ENCODE results near the gene LCOR. TPM values are rescaled to one million over a fixed set of nuclear protein-coding genes. Genes with fewer than 3 reads are reported as not detected.

Gene LCOR
- total and polyA plus RNA-seq, 2 of the 13 experiments (the other 11 are each of a cell fraction or from before 2014, with no cell fraction given): 12.4 to 23.7 TPM

- no peak for TF ChIP-seq NONO (IDR thresholded peaks at IDR 0.05)
- 0 out of 2 replicates have a peak, but pooled peaks have one; percentile 6 for TF ChIP-seq NONO (CRISPR knock-in tag; conservative IDR thresholded peaks at IDR 0.05)
- TF ChIP-seq ZNF12 (CRISPR knock-in tag; IDR thresholded peaks at IDR 0.05): peak; percentile 95
- TF ChIP-seq, protein P1, sequence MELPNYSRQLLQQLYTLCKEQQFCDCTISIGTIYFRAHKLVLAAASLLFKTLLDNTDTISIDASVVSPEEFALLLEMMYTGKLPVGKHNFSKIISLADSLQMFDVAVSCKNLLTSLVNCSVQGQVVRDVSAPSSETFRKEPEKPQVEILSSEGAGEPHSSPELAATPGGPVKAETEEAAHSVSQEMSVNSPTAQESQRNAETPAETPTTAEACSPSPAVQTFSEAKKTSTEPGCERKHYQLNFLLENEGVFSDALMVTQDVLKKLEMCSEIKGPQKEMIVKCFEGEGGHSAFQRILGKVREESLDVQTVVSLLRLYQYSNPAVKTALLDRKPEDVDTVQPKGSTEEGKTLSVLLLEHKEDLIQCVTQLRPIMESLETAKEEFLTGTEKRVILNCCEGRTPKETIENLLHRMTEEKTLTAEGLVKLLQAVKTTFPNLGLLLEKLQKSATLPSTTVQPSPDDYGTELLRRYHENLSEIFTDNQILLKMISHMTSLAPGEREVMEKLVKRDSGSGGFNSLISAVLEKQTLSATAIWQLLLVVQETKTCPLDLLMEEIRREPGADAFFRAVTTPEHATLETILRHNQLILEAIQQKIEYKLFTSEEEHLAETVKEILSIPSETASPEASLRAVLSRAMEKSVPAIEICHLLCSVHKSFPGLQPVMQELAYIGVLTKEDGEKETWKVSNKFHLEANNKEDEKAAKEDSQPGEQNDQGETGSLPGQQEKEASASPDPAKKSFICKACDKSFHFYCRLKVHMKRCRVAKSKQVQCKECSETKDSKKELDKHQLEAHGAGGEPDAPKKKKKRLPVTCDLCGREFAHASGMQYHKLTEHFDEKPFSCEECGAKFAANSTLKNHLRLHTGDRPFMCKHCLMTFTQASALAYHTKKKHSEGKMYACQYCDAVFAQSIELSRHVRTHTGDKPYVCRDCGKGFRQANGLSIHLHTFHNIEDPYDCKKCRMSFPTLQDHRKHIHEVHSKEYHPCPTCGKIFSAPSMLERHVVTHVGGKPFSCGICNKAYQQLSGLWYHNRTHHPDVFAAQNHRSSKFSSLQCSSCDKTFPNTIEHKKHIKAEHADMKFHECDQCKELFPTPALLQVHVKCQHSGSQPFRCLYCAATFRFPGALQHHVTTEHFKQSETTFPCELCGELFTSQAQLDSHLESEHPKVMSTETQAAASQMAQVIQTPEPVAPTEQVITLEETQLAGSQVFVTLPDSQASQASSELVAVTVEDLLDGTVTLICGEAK (IDR thresholded peaks at IDR 0.05): no peak
- TF ChIP-seq, protein P1 (CRISPR knock-in tag; IDR thresholded peaks at IDR 0.05): 0 out of 2 replicates have a peak, but pooled peaks have one; percentile 15
- peak; percentile 82 for TF ChIP-seq MAZ (IDR thresholded peaks at IDR 0.05; ENCODE audit: borderline replicate concordance, low read depth, low read length)
- TF ChIP-seq MAZ (CRISPR knock-in tag; IDR thresholded peaks at IDR 0.05; ENCODE audit: low read depth): no peak
- TF ChIP-seq, protein P2, sequence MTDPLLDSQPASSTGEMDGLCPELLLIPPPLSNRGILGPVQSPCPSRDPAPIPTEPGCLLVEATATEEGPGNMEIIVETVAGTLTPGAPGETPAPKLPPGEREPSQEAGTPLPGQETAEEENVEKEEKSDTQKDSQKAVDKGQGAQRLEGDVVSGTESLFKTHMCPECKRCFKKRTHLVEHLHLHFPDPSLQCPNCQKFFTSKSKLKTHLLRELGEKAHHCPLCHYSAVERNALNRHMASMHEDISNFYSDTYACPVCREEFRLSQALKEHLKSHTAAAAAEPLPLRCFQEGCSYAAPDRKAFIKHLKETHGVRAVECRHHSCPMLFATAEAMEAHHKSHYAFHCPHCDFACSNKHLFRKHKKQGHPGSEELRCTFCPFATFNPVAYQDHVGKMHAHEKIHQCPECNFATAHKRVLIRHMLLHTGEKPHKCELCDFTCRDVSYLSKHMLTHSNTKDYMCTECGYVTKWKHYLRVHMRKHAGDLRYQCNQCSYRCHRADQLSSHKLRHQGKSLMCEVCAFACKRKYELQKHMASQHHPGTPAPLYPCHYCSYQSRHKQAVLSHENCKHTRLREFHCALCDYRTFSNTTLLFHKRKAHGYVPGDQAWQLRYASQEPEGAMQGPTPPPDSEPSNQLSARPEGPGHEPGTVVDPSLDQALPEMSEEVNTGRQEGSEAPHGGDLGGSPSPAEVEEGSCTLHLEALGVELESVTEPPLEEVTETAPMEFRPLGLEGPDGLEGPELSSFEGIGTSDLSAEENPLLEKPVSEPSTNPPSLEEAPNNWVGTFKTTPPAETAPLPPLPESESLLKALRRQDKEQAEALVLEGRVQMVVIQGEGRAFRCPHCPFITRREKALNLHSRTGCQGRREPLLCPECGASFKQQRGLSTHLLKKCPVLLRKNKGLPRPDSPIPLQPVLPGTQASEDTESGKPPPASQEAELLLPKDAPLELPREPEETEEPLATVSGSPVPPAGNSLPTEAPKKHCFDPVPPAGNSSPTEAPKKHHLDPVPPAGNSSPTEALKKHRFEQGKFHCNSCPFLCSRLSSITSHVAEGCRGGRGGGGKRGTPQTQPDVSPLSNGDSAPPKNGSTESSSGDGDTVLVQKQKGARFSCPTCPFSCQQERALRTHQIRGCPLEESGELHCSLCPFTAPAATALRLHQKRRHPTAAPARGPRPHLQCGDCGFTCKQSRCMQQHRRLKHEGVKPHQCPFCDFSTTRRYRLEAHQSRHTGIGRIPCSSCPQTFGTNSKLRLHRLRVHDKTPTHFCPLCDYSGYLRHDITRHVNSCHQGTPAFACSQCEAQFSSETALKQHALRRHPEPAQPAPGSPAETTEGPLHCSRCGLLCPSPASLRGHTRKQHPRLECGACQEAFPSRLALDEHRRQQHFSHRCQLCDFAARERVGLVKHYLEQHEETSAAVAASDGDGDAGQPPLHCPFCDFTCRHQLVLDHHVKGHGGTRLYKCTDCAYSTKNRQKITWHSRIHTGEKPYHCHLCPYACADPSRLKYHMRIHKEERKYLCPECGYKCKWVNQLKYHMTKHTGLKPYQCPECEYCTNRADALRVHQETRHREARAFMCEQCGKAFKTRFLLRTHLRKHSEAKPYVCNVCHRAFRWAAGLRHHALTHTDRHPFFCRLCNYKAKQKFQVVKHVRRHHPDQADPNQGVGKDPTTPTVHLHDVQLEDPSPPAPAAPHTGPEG (CRISPR knock-in tag; IDR thresholded peaks at IDR 0.05): peak; percentile 95
- no peak for TF ChIP-seq DMTF1 (CRISPR knock-in tag; IDR thresholded peaks at IDR 0.05)
- peak; percentile 70 for TF ChIP-seq POLR2AphosphoS5 (IDR thresholded peaks at IDR 0.05; ENCODE audit: low read depth, low read length)
- TF ChIP-seq ARID2 (CRISPR knock-in tag; IDR thresholded peaks at IDR 0.05; ENCODE audit: borderline replicate concordance): no peak
Measured at GRCh38 chr10:96831867-96832720, at the start of gene LCOR (continued).
